PC-3 (cell line): ENCODE data around the gene CAMK1D. TPM values are rescaled to one million over a fixed set of nuclear protein-coding genes. Genes with fewer than 3 reads are reported as not detected.

ENCODE experiments used
- ATAC-seq: fragments of 200-7000 bp; cut with Tn5 transposase; 2 replicates; pipeline ENCODE4 v1.9.1; 2020; ENCODE audit warnings: mild to moderate bottlenecking, moderate library complexity
- BruUV-seq: library from RNA; stranded (reverse); fragments of 400-500 nt; replicated peaks from 2 replicates; lab custom pipeline; 2021; lab: Mats Ljungman, UMichigan
- CTCF ChIA-PET: fragments of 300-600 bp; sonication (Branson Sonifier 250); formaldehyde crosslinking; loops from one replicate; lab custom pipeline; 2022; ENCODE audit warnings: antibody characterized with exemption; lab: Charles Lee
- POLR2A ChIA-PET: fragments of 300-600 bp; sonication (Branson Sonifier 250); formaldehyde crosslinking; loops from one replicate; lab custom pipeline; 2022; ENCODE audit warnings: antibody characterized with exemption; ENCODE audit not compliant: unreplicated experiment; lab: Charles Lee
- DNase-seq: peaks from one replicate; pipeline ENCODE4 v3.0.0-alpha.2; 2015
- H2AFZ ChIP-seq: fragments of 300-600 bp; sonication (generic); 2 replicates; pipeline ENCODE4 v1.6.0; 2016; ENCODE audit warnings: antibody characterized with exemption, low read length
- H3F3A ChIP-seq: fragments of 300-600 bp; sonication (generic); one replicate; pipeline ENCODE4 v1.6.0; 2017; ENCODE audit warnings: antibody characterized with exemption, low read length, control low read depth, mild to moderate bottlenecking; ENCODE audit not compliant: unreplicated experiment
- H3K27ac ChIP-seq: fragments of 300-600 bp; sonication (generic); 2 replicates; pipeline ENCODE4 v1.5.1; 2016; ENCODE audit warnings: mild to moderate bottlenecking, low read length
- H3K27me3 ChIP-seq: fragments of 300-600 bp; sonication (generic); 2 replicates; pipeline ENCODE4 v1.6.1; 2016; ENCODE audit warnings: low read length, mixed read lengths
- H3K36me3 ChIP-seq: fragments of 300-600 bp; sonication (generic); 2 replicates; pipeline ENCODE4 v1.6.1; 2016; ENCODE audit warnings: low read depth, mixed run types, low read length, mixed read lengths
- H3K4me1 ChIP-seq: fragments of 300-600 bp; sonication (generic); 2 replicates; pipeline ENCODE4 v1.5.1; 2016; ENCODE audit warnings: low read length; ENCODE audit not compliant: insufficient read depth
- H3K4me2 ChIP-seq: fragments of 300-600 bp; sonication (generic); 2 replicates; pipeline ENCODE4 v1.6.0; 2016; ENCODE audit warnings: low read length
- H3K4me3 ChIP-seq: fragments of 300-600 bp; sonication (generic); 2 replicates; pipeline ENCODE4 v1.5.1; 2016; ENCODE audit warnings: mild to moderate bottlenecking, low read length, mixed read lengths
- H3K79me2 ChIP-seq: fragments of 300-600 bp; sonication (generic); 2 replicates; pipeline ENCODE4 v1.6.1; 2017; ENCODE audit warnings: low read length, mixed read lengths
- H3K9ac ChIP-seq: fragments of 300-600 bp; sonication (generic); 2 replicates; pipeline ENCODE4 v1.6.0; 2016; ENCODE audit warnings: mild to moderate bottlenecking, low read length
- H3K9me2 ChIP-seq: fragments of 300-600 bp; sonication (generic); replicated peaks from 2 replicates; pipeline ENCODE4 v1.6.1; 2016; ENCODE audit warnings: mixed run types, low read length, mixed read lengths
- H3K9me3 ChIP-seq: fragments of 300-600 bp; sonication (generic); 2 replicates; pipeline ENCODE4 v1.6.1; 2016; ENCODE audit warnings: low read length, mixed read lengths
- H4K20me1 ChIP-seq: fragments of 300-600 bp; sonication (generic); 2 replicates; pipeline ENCODE4 v1.6.1; 2016; ENCODE audit warnings: low read length, mixed read lengths
- EZH2 ChIP-seq: fragments of 300-600 bp; sonication (generic); IDR thresholded peaks from one replicate; pipeline ENCODE4 v1.6.1; 2017; ENCODE audit warnings: antibody characterized with exemption, mild to moderate bottlenecking, low read length; ENCODE audit not compliant: unreplicated experiment
- EZH2phosphoT487 ChIP-seq: fragments of 300-600 bp; sonication (generic); IDR thresholded peaks from 2 replicates; pipeline ENCODE4 v1.6.1; 2018; ENCODE audit warnings: mild to moderate bottlenecking, antibody characterized with exemption, low read length, borderline replicate concordance
- intact Hi-C: fragments of 100-400 bp; cut with micrococcal nuclease; formaldehyde crosslinking; loops from 2 replicates; pipeline ENCODE4 v1.9.0; 2023
- total RNA-seq: library from RNA; depleted of rRNA; stranded (reverse); fragments of >200 nt; gene quantifications from 2 replicates; pipeline ENCODE4 v1.2.3, GENCODE V29; 2014
- TF ChIP-seq, protein P1 (sequence below): fragments of 300-600 bp; sonication (generic); conservative IDR thresholded peaks from 2 replicates; pipeline ENCODE4 v1.5.1; 2017; ENCODE audit warnings: antibody characterized with exemption, low read depth, mild to moderate bottlenecking, low read length

The CAMK1D gene
- total RNA-seq, 1 experiment from 2014 or later: 1.3 TPM

GRCh38 chr10:12510984-12511383, 161.6 kb downstream of the CAMK1D start:
- Histone ChIP-seq H3K4me1 (no peaks in the 10 kb centered on the region), H4K20me1 (no peaks in the 10 kb centered on the region), H2AFZ (no peak overlapping the region), H3K4me3 (no peak overlapping the region), H3K79me2 (no peaks in the 10 kb centered on the region), H3K9me3 (no peaks in the 10 kb centered on the region), H3K36me3 (no peaks in the 10 kb centered on the region), H3F3A (no peaks in the 10 kb centered on the region), H3K27me3 (no peaks in the 10 kb centered on the region), H3K4me2 (no peak overlapping the region), H3K9ac (no peak overlapping the region), H3K27ac (no peak overlapping the region), H3K9me2 (no peaks in the 10 kb centered on the region)
- ATAC-seq: no peak
- TF ChIP-seq, protein P1, sequence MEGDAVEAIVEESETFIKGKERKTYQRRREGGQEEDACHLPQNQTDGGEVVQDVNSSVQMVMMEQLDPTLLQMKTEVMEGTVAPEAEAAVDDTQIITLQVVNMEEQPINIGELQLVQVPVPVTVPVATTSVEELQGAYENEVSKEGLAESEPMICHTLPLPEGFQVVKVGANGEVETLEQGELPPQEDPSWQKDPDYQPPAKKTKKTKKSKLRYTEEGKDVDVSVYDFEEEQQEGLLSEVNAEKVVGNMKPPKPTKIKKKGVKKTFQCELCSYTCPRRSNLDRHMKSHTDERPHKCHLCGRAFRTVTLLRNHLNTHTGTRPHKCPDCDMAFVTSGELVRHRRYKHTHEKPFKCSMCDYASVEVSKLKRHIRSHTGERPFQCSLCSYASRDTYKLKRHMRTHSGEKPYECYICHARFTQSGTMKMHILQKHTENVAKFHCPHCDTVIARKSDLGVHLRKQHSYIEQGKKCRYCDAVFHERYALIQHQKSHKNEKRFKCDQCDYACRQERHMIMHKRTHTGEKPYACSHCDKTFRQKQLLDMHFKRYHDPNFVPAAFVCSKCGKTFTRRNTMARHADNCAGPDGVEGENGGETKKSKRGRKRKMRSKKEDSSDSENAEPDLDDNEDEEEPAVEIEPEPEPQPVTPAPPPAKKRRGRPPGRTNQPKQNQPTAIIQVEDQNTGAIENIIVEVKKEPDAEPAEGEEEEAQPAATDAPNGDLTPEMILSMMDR: no peak
- no peak for TF ChIP-seq EZH2
- no peak for TF ChIP-seq EZH2phosphoT487
- POLR2A ChIA-PET: no interaction called here
- CTCF ChIA-PET: no interaction called here
- BruUV-seq: no TSS peak
- intact Hi-C loops: no loop called here
- no peak for DNase-seq

DNA sequence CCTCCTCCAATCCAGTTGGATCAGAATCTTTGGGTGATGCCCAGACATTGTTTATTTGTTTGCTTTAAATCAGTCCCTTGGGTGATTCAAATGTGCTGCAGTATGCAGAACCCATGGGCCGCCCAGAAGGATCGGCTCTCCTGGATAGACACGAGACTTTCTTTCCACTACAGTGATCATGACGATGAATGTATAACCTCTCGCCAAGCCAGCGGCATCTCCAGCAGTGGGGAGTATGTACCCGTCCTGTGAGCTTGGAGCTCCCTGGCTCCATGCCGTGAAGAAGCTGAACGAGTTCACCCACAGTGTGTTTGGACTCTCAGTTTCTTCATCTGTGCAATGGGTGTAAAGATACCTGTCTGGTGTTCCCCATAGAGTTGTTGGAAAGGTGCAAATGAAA, 162.3 kb downstream of the CAMK1D start:
- H3K9me2 ChIP-seq: no peaks in the 10 kb centered on the region
- no peaks in the 10 kb centered on the region for H3K79me2 ChIP-seq
- H4K20me1 ChIP-seq: no peaks in the 10 kb centered on the region
- no peak overlapping the region for H3K4me2 ChIP-seq
- intact Hi-C loops: no loop called here
- H3K9ac ChIP-seq: no peak overlapping the region
- H3K27me3 ChIP-seq: no peaks in the 10 kb centered on the region
- CTCF ChIA-PET: no interaction called here
- POLR2A ChIA-PET: no interaction called here
- H3K9me3 ChIP-seq: no peaks in the 10 kb centered on the region
- ATAC-seq (no peak), DNase-seq (no peak)
- no peaks in the 10 kb centered on the region for H3F3A ChIP-seq
- no peaks in the 10 kb centered on the region for H3K4me1 ChIP-seq
- BruUV-seq: no TSS peak
- TF ChIP-seq EZH2phosphoT487 (no peak), EZH2 (no peak)
- TF ChIP-seq, protein P1: no peak
- H3K27ac ChIP-seq: no peak overlapping the region
- no peak overlapping the region for H3K4me3 ChIP-seq
- no peak overlapping the region for H2AFZ ChIP-seq
- H3K36me3 ChIP-seq: no peaks in the 10 kb centered on the region

DNA sequence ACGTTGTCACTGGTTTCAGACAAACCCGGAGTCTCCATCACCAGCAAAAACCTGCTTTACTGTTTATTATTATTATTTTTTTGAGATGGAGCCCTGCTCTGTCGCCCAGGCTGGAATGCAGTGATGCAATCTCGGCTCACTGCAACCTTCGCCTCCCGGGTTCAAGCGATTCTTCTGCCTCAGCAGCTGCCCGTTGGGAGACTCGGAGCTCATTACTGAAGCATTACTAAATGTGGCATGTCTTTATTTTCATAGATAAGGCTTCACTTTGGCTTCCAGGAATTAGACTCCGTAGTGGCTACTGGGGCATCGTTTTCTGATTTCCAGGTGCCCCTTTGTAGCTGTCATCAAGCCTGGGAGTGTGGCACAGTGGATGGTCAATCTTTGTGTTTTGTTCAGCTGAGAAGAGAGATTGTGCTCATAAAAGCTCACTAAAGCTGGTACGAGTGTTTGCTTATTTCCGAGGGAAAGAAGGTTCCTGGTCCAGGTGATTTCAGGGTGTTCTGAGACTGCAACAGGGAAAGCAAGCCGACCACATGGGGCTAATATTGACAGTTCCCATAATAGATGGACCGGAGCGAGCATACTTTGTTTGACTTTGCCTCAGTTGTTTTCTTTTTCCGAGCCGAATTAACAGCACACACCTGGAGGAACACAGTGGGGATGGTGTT, 163.1 kb downstream of the CAMK1D start:
- Histone ChIP-seq H4K20me1 (no peaks in the 10 kb centered on the region), H3F3A (no peaks in the 10 kb centered on the region), H3K27ac (no peak overlapping the region), H3K4me3 (no peak overlapping the region), H3K4me2 (no peak overlapping the region), H3K9ac (no peak overlapping the region), H3K9me3 (no peaks in the 10 kb centered on the region), H3K4me1 (no peaks in the 10 kb centered on the region), H3K27me3 (no peaks in the 10 kb centered on the region), H3K9me2 (no peaks in the 10 kb centered on the region), H3K36me3 (no peaks in the 10 kb centered on the region), H3K79me2 (no peaks in the 10 kb centered on the region), H2AFZ (no peak overlapping the region)
- intact Hi-C loops: no loop called here
- DNase-seq (no peak), ATAC-seq (no peak)
- ChIA-PET CTCF (no interaction called here), POLR2A (no interaction called here)
- no TSS peak for BruUV-seq
- TF ChIP-seq, protein P1: no peak
- TF ChIP-seq EZH2phosphoT487 (no peak), EZH2 (no peak)
